Activated T-helper 9 cell treated with anti-CD3 and anti-CD28 coated beads, Interleukin-2, amount 50 U/mL, for 16 hours (primary cell): ENCODE measurements around the gene ATP13A2.
A peak's percentile ranks its signal among the peaks of the same experiment; 100 is the strongest.
"Not testable (repeated sequence)": the region's sequence is repeated elsewhere in the genome, so short reads cannot be mapped to it uniquely, and the experiment has no call there.

Experiments
- DNase-seq: peaks from one replicate; pipeline ENCODE4 v3.0.0-alpha.2; 2020; ENCODE audit warnings: low read depth

The ATP13A2 gene

GRCh38 chr1:16961297-16962133 is 50.2 kb downstream of the ATP13A2 start:
- no peak for DNase-seq

GRCh38 chr1:16960560-16961296 is 51.0 kb downstream of the ATP13A2 start:
- DNase-seq = peak; percentile 68

- no peak for DNase-seq
Measured at GRCh38 chr1:16958475-16958874, 53.3 kb downstream of the ATP13A2 start.

GRCh38 chr1:16957731-16958130 is 54.0 kb downstream of the ATP13A2 start:
- no peak for DNase-seq

GRCh38 chr1:16956775-16957174 is 55.0 kb downstream of the ATP13A2 start:
- no peak for DNase-seq

- DNase-seq = no peak
Measured at GRCh38 chr1:16955186-16955585, 56.5 kb downstream of the ATP13A2 start.

- DNase-seq = no peak
Measured at GRCh38 chr1:16954579-16954978, 57.1 kb downstream of the ATP13A2 start.

GRCh38 chr1:16952376-16952775 is 59.4 kb downstream of the ATP13A2 start:
- not testable (repeated sequence) for DNase-seq

GRCh38 chr1:16949026-16949425 is 62.7 kb downstream of the ATP13A2 start:
- not testable (repeated sequence) for DNase-seq

- not testable (repeated sequence) for DNase-seq
Measured at GRCh38 chr1:16948282-16948891, 63.3 kb downstream of the ATP13A2 start.

- DNase-seq = no peak
Measured at GRCh38 chr1:16946646-16947045, 65.1 kb downstream of the ATP13A2 start.

GRCh38 chr1:16946185-16946584 is 65.5 kb downstream of the ATP13A2 start:
- DNase-seq = not testable (repeated sequence)

- DNase-seq = not testable (repeated sequence)
Measured at GRCh38 chr1:16945512-16945911, 66.2 kb downstream of the ATP13A2 start.

- no peak for DNase-seq
Measured at GRCh38 chr1:16944038-16944437, 67.7 kb downstream of the ATP13A2 start.

GRCh38 chr1:16939386-16940180 is 72.1 kb downstream of the ATP13A2 start:
- DNase-seq = not testable (repeated sequence)

- DNase-seq = no peak
Measured at GRCh38 chr1:16938351-16939321, 73.1 kb downstream of the ATP13A2 start.

- DNase-seq = not testable (repeated sequence)
Measured at GRCh38 chr1:16936580-16936979, 75.1 kb downstream of the ATP13A2 start.
